ENCODE measurements around the gene POLR3C. TPM values are rescaled to one million over a fixed set of nuclear protein-coding genes. Genes with fewer than 3 reads are reported as not detected.
A peak's percentile ranks its signal among the peaks of the same experiment; 100 is the strongest.

Gene POLR3C
- total RNA-seq, 1 experiment from 2014 or later: 96.8 TPM

DNA sequence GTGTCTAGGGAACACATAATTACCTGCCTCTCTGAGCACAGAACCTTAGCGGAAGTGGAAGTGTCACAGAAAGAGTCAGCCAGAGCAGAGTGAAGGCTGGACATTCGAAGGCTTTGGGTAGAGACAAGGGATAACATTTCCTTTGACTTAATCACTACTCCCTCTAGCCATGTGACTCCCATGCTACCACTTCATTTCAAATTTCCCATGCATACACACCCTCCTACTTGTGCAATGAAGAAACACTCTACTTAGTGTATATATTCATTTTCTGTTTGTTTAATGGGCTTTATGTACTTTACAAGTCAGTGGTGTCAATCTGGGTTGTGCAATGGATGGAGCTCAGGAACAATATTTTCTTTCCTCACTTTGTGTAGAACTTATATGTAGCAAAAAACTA is 54.7 kb downstream of the POLR3C start:
- DNase-seq (ENCODE audit: unreplicated experiment): peak; percentile 64
- intact Hi-C loops (cut with micrococcal nuclease): no loop called here
- H3K9me3 Mint-ChIP-seq (ENCODE audit: unreplicated experiment): no peaks in the 10 kb centered on the region
- peak overlapping the region; percentile 50 for H3K27ac Mint-ChIP-seq (ENCODE audit: low read depth, unreplicated experiment)
- ChIA-PET POLR2A (interaction anchor here (1.1 to 3.7 kb wide), 5 partner anchors 13 to 55 kb away, joined by 3 to 39 read pairs (median 8); partner anchors contain the start of genes PIAS3, POLR3C, RBM8A and RNF115), CTCF (interaction anchor here (0.7 to 7.2 kb wide), 7 partner anchors 13 to 98 kb away, joined by 3 to 98 read pairs (median 9); partner anchors contain the start of genes ITGA10, NUDT17 and PIAS3)
- BruUV-seq (replicated peaks): no TSS peak
- H3K4me1 Mint-ChIP-seq (ENCODE audit: insufficient read depth, unreplicated experiment): peaks cover 26% of the 10 kb centered on the region
- H3K4me3 Mint-ChIP-seq (ENCODE audit: unreplicated experiment): no peak overlapping the region
- no peaks in the 10 kb centered on the region for H3K27me3 Mint-ChIP-seq (ENCODE audit: insufficient read depth, unreplicated experiment)
- H3K36me3 Mint-ChIP-seq (ENCODE audit: insufficient read depth, unreplicated experiment): no peaks in the 10 kb centered on the region
- TF ChIP-seq, protein P1, sequence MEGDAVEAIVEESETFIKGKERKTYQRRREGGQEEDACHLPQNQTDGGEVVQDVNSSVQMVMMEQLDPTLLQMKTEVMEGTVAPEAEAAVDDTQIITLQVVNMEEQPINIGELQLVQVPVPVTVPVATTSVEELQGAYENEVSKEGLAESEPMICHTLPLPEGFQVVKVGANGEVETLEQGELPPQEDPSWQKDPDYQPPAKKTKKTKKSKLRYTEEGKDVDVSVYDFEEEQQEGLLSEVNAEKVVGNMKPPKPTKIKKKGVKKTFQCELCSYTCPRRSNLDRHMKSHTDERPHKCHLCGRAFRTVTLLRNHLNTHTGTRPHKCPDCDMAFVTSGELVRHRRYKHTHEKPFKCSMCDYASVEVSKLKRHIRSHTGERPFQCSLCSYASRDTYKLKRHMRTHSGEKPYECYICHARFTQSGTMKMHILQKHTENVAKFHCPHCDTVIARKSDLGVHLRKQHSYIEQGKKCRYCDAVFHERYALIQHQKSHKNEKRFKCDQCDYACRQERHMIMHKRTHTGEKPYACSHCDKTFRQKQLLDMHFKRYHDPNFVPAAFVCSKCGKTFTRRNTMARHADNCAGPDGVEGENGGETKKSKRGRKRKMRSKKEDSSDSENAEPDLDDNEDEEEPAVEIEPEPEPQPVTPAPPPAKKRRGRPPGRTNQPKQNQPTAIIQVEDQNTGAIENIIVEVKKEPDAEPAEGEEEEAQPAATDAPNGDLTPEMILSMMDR (IDR thresholded peaks at IDR 0.05; ENCODE audit: unreplicated experiment): no peak

DNA sequence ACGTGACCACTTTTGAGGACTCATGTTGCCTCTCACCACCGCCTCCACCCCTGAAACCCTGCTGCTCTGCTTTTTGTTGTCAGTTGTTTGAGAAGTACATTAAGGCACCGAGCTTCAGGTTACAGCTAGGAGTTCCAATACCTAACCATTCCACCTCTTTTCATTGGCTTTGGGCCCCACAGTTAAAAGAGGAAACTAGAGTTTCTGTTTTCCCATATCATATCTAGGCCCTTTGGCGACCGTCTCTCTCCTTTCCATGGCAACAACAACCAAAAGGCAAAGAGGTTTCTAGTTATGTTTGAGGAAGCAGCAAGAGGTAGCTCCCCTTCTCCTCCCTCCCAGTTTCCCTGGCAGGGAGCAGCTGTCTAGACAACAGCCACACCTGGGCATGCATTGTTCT is 55.8 kb downstream of the POLR3C start:
- TF ChIP-seq, protein P1 (IDR thresholded peaks at IDR 0.05; ENCODE audit: unreplicated experiment): no peak
- intact Hi-C loops (cut with micrococcal nuclease): no loop called here
- H3K36me3 Mint-ChIP-seq (ENCODE audit: insufficient read depth, unreplicated experiment): no peaks in the 10 kb centered on the region
- H3K4me1 Mint-ChIP-seq (ENCODE audit: insufficient read depth, unreplicated experiment): peaks cover 28% of the 10 kb centered on the region
- no peaks in the 10 kb centered on the region for H3K9me3 Mint-ChIP-seq (ENCODE audit: unreplicated experiment)
- ChIA-PET CTCF (interaction anchor here (0.7 to 7.2 kb wide), 8 partner anchors 12 to 99 kb away, joined by 3 to 98 read pairs (median 4); partner anchors contain the start of genes ITGA10, NUDT17 and PIAS3), POLR2A (interaction anchor here (0.8 to 3.7 kb wide), 8 partner anchors 9 to 56 kb away, joined by 3 to 39 read pairs (median 8); partner anchors contain the start of genes PEX11B, PIAS3, POLR3C and RBM8A)
- no TSS peak for BruUV-seq (replicated peaks)
- no peak overlapping the region for H3K27ac Mint-ChIP-seq (ENCODE audit: low read depth, unreplicated experiment)
- no peak for DNase-seq (ENCODE audit: unreplicated experiment)
- H3K4me3 Mint-ChIP-seq (ENCODE audit: unreplicated experiment): no peak overlapping the region
- H3K27me3 Mint-ChIP-seq (ENCODE audit: insufficient read depth, unreplicated experiment): peaks cover 2% of the 10 kb centered on the region

DNA sequence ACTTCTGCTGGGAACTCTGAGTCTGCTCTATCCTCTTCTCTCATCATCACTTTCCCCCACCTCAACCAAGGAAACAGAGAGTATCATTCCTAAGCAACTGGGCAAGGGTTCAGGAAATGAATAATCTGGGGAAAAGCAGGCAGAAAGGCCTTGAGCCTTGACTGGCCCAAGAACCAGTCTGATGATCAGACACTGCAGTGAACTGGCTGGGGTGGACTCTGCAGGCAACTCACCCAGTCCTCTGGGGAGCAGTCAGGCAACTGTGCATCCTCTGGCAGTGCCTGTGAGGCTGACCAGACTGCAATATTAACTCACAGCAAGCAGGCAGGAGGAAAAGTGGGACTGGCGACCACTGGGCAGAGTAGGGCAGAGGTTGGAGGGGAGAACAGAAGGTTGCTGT is 60.7 kb downstream of the POLR3C start:
- Mint-ChIP-seq H3K9me3 (ENCODE audit: unreplicated experiment) (no peaks in the 10 kb centered on the region), H3K27ac (ENCODE audit: low read depth, unreplicated experiment) (no peak overlapping the region), H3K27me3 (ENCODE audit: insufficient read depth, unreplicated experiment) (peaks cover 12% of the 10 kb centered on the region), H3K36me3 (ENCODE audit: insufficient read depth, unreplicated experiment) (peaks cover 10% of the 10 kb centered on the region), H3K4me3 (ENCODE audit: unreplicated experiment) (peak overlapping the region; percentile 81), H3K4me1 (ENCODE audit: insufficient read depth, unreplicated experiment) (peaks cover 26% of the 10 kb centered on the region)
- intact Hi-C loops (cut with micrococcal nuclease): no loop called here
- TF ChIP-seq, protein P1 (IDR thresholded peaks at IDR 0.05; ENCODE audit: unreplicated experiment): no peak
- ChIA-PET CTCF (interaction anchor here (0.5 to 21.0 kb wide), 9 partner anchors 7 to 92 kb away, joined by 3 to 617 read pairs (median 4); partner anchors contain the start of genes ITGA10 and NUDT17), POLR2A (interaction anchor here (0.7 to 2.8 kb wide), 8 partner anchors 8 to 80 kb away, joined by 3 to 30 read pairs (median 5); partner anchors contain the start of genes ANKRD34A, PEX11B, PIAS3 and POLR3GL)
- no TSS peak for BruUV-seq (replicated peaks)
- DNase-seq (ENCODE audit: unreplicated experiment): no peak

DNA sequence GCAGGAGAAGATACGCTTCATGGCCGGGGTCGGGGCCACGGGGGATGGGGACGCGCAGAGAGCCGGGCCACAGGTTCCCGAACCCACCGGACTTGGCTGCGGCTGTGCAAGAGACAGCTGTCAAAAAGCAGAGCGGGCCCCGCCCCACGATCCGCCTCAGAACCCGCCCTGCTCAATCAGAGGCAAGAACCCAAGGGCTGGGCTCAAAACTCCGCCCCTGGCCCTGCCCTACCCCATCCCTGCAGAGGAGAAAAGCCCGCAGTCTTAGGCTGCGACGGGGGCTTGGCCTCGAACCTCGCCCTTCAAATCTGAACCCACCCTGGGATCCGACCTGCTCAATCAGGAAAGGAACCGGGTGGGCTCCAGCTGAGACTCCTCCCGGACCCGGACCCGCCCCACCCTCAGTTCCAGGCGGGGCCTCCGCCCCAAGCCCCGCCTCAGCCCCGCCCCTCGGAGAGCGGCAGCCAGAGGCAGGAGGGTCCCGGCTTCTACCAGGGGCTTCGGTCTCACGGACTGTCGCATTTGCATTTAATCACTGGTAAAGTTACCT is 61.8 kb downstream of the POLR3C start, which contains the start of gene ANKRD35:
Gene ANKRD35 (minus strand): TSS at position 129 of the 550 bp plus-strand sequence. CDS start 108 bp downstream, at position 21.
- Mint-ChIP-seq H3K27ac (ENCODE audit: low read depth, unreplicated experiment) (no peak within 1 kb of the TSS), H3K9me3 (ENCODE audit: unreplicated experiment) (no peaks in the 10 kb centered on the region), H3K4me1 (ENCODE audit: insufficient read depth, unreplicated experiment) (peaks cover 19% of the 10 kb centered on the region), H3K27me3 (ENCODE audit: insufficient read depth, unreplicated experiment) (peaks cover 12% of the 10 kb centered on the region), H3K36me3 (ENCODE audit: insufficient read depth, unreplicated experiment) (peaks cover 10% of the 10 kb centered on the region), H3K4me3 (ENCODE audit: unreplicated experiment) (peak within 1 kb of the TSS; percentile 81)
- BruUV-seq (replicated peaks): no TSS peak
- intact Hi-C loops (cut with micrococcal nuclease): loop anchor here (1.0 kb wide), 1 partner anchor 27 kb away; the partner anchor contains the start of gene PIAS3
- TF ChIP-seq, protein P1 (IDR thresholded peaks at IDR 0.05; ENCODE audit: unreplicated experiment): no peak
- DNase-seq (ENCODE audit: unreplicated experiment): peak; percentile 87
- CTCF ChIA-PET: interaction anchor here (0.6 to 21.0 kb wide), 6 partner anchors 16 to 60 kb away, joined by 3 to 617 read pairs (median 4); partner anchors contain the start of genes ITGA10 and NUDT17
- POLR2A ChIA-PET: interaction anchor here (0.7 to 1.8 kb wide), 13 partner anchors 13 to 120 kb away, joined by 3 to 30 read pairs (median 4); partner anchors contain the start of genes ANKRD34A, LIX1L, PEX11B and PIAS3
